Measurements from ENCODE around the gene PKD1L1. TPM values are rescaled to one million over a fixed set of nuclear protein-coding genes. Genes with fewer than 3 reads are reported as not detected.

The PKD1L1 gene
- total RNA-seq, 1 experiment from 2014 or later, result 0.17 TPM

- POLR2A ChIA-PET, result no interaction called here
- RAD21 ChIA-PET (ENCODE audit: low non-redundant PET in 1 of 2, low total read pairs in 2 of 2, uncharacterized antibody in 2 of 2, unreplicated experiment in 2 of 2), result no interaction called here
These were observed 59.6 kb downstream of the PKD1L1 start for GRCh38 chr7:47888371-47889265.

More at GRCh38 chr7:47888371-47889265, 59.6 kb downstream of the PKD1L1 start:
- BruUV-seq (replicated peaks), result no TSS peak
- no peaks in the 10 kb centered on the region for H3K9me3 ChIP-seq (ENCODE audit: control insufficient read depth in 1 of 2, insufficient read depth in 1 of 2, low read depth in 1 of 2, low read length in 2 of 2)
- CTCF ChIA-PET, result no interaction called here
- no peak overlapping the region for H2AFZ ChIP-seq (ENCODE audit: low read depth, low read length, poor library complexity, severe bottlenecking)
- intact Hi-C loops (cut with micrococcal nuclease), result no loop called here
- H3K4me3 ChIP-seq (replicated peaks in 1 of 2; ENCODE audit: low read depth in 1 of 2, low read length in 2 of 2), result no peak overlapping the region
- TF ChIP-seq SP1 (IDR thresholded peaks at IDR 0.05; ENCODE audit: low read depth), result no peak
- TF ChIP-seq SRF (IDR thresholded peaks at IDR 0.05; ENCODE audit: low read depth), result no peak
- TF ChIP-seq ELF1 (IDR thresholded peaks at IDR 0.05; ENCODE audit: borderline replicate concordance, low read depth), result no peak
- no peak for TF ChIP-seq EZH2phosphoT487 (IDR thresholded peaks at IDR 0.05; ENCODE audit: borderline replicate concordance)
- TF ChIP-seq POLR2AphosphoS5 (IDR thresholded peaks at IDR 0.05; ENCODE audit: low read depth, low read length), result no peak
- no peak for TF ChIP-seq EZH2 (IDR thresholded peaks at IDR 0.05)
- TF ChIP-seq ZBTB33 (IDR thresholded peaks at IDR 0.05; ENCODE audit: extremely low read depth, insufficient replicate concordance, low read length), result no peak
- no peaks in the 10 kb centered on the region for H4K20me1 ChIP-seq (ENCODE audit: insufficient read depth)
- H3K4me2 ChIP-seq (ENCODE audit: low read length), result no peak overlapping the region
- ATAC-seq (no peak), DNase-seq (ENCODE audit: low read depth, low spot score) (no peak)
- H3K9ac ChIP-seq (ENCODE audit: low read length), result no peak overlapping the region
- no peak overlapping the region for H3K27ac ChIP-seq (ENCODE audit: low read depth, low read length)
- no peaks in the 10 kb centered on the region for H3K4me1 ChIP-seq (ENCODE audit: control insufficient read depth in 1 of 2, insufficient read depth in 2 of 2, low read length in 2 of 2)
- no peaks in the 10 kb centered on the region for H3K79me2 ChIP-seq (ENCODE audit: insufficient read depth, low read length)
- H3K9me2 ChIP-seq (ENCODE audit: insufficient read depth), result no peaks in the 10 kb centered on the region
- peaks cover 24% of the 10 kb centered on the region; the same call in 1 of the 2 replicates for H3K27me3 ChIP-seq (ENCODE audit: insufficient read depth, low read length)
- no peaks in the 10 kb centered on the region for H3K36me3 ChIP-seq (ENCODE audit: control insufficient read depth in 1 of 2, insufficient read depth in 2 of 2, low read length in 2 of 2)

Data from HCT116 (cell line).